DOHH2 (cell line): ENCODE measurements around the gene CORO6.

ENCODE experiments used
- H3F3A ChIP-seq: fragments of 200-600 bp; sonication (generic), shearing (Covaris generic); 2 replicates; pipeline ENCODE4 v1.6.0; 2016; ENCODE audit warnings: antibody characterized with exemption, mild to moderate bottlenecking; ENCODE audit not compliant: control insufficient read depth, insufficient read depth
- H3K27ac ChIP-seq: fragments of 200-600 bp; sonication (generic); 2 replicates; pipeline ENCODE4 v1.5.1; 2014; ENCODE audit warnings: low read depth, mild to moderate bottlenecking, low read length, moderate library complexity
- H3K27me3 ChIP-seq: fragments of 200-600 bp; sonication (generic); 2 replicates; pipeline ENCODE4 v1.6.1; 2014; ENCODE audit warnings: mild to moderate bottlenecking, low read length, mixed read lengths; ENCODE audit not compliant: control insufficient read depth
- H3K36me3 ChIP-seq: fragments of 200-600 bp; sonication (generic); 2 replicates; pipeline ENCODE4 v1.6.1; 2014; ENCODE audit warnings: mild to moderate bottlenecking, low read length, moderate library complexity, mixed read lengths; ENCODE audit not compliant: control insufficient read depth
- H3K4me1 ChIP-seq: fragments of 200-600 bp; sonication (generic); 2 replicates; pipeline ENCODE4 v1.6.1; 2014; ENCODE audit warnings: mild to moderate bottlenecking, low read length, mixed read lengths; ENCODE audit not compliant: control insufficient read depth
- H3K4me2 ChIP-seq: fragments of 200-600 bp; sonication (generic); 2 replicates; pipeline ENCODE4 v1.6.0; 2014; ENCODE audit warnings: mild to moderate bottlenecking, low read length, moderate library complexity
- H3K4me3 ChIP-seq: fragments of 200-600 bp; sonication (generic); 2 replicates; pipeline ENCODE4 v1.5.1; 2014; ENCODE audit warnings: mild to moderate bottlenecking, low read length, mixed read lengths
- H3K79me2 ChIP-seq: fragments of 200-600 bp; sonication (generic); 2 replicates; pipeline ENCODE4 v1.6.1; 2014; ENCODE audit warnings: mild to moderate bottlenecking, low read length, mixed read lengths; ENCODE audit not compliant: control insufficient read depth
- H3K9me2 ChIP-seq: fragments of 200-600 bp; sonication (generic); replicated peaks from 2 replicates; pipeline ENCODE4 v1.6.1; 2014; ENCODE audit warnings: mild to moderate bottlenecking, low read length, mixed read lengths; ENCODE audit not compliant: control insufficient read depth
- H3K9me3 ChIP-seq: fragments of 200-600 bp; sonication (generic); 2 replicates; pipeline ENCODE4 v1.6.1; 2014; ENCODE audit warnings: antibody characterized with exemption, low read length, mixed read lengths; ENCODE audit not compliant: control insufficient read depth, insufficient read depth
- H4K20me1 ChIP-seq: fragments of 200-600 bp; sonication (generic); 2 replicates; pipeline ENCODE4 v1.6.0; 2014; ENCODE audit warnings: low read depth, mild to moderate bottlenecking, antibody characterized with exemption, low read length, moderate library complexity; ENCODE audit not compliant: control insufficient read depth, insufficient read depth
- EZH2phosphoT487 ChIP-seq: fragments of 200-600 bp; sonication (generic); IDR thresholded peaks from 2 replicates; pipeline ENCODE4 v1.6.1; 2017; ENCODE audit warnings: borderline replicate concordance, mild to moderate bottlenecking, antibody characterized with exemption, low read length, moderate library complexity, mixed read lengths
- TF ChIP-seq, protein P1 (sequence below): fragments of 200-600 bp; sonication (generic); IDR thresholded peaks from one replicate; pipeline ENCODE4 v1.5.1; 2014; ENCODE audit warnings: antibody characterized with exemption, mild to moderate bottlenecking, low read depth, low read length; ENCODE audit not compliant: poor library complexity, severe bottlenecking

CORO6 gene

DNA sequence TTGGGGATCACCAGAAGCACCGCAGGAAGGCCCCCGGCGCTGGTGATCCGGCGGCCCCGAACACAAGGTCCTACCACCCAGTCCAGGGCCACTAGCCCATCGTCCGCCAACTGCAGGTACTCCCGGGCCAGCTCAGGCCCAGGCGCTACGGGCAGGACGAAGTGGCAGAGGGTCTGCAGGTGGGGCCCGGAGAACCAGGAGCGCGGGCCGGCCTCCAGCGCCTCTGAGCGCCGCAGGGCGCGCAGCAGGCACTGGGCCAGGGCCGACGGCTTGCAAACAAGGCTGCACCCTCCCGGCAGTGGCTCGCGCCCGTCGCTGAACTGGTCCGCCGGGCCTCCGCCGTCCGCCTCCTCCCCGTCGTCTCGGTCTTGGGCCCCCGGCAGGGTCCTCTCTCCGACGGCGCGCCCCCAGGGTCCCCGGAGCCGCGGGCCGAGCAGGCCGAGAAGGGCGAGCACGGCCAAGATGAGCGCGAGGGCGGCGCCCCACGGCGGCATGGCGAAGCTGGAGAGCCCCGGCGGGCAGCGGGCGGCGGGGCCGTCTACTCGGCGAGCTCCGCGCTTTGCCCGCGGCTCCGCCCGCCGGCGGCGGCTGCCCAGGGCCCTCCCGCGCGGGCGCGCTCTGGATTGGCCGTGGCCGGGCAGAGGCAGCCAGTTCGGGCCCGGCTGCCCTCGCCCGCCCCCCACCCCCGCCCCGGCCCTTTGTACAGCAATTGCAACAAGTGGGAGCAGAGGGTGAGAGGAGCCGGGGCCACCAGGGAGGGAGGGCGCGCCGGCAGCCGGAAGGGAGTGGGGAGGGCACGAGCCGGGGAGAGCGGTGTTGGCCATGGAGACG, 56.0 kb downstream of the CORO6 start, which contains the start of gene ABHD15:
TSS of gene ABHD15 (minus strand) at position 565 of the 831 bp plus-strand sequence. CDS start at position 494, 71 bp downstream.
- H3K27ac ChIP-seq = peak within 1 kb of the TSS; percentile 89

DNA sequence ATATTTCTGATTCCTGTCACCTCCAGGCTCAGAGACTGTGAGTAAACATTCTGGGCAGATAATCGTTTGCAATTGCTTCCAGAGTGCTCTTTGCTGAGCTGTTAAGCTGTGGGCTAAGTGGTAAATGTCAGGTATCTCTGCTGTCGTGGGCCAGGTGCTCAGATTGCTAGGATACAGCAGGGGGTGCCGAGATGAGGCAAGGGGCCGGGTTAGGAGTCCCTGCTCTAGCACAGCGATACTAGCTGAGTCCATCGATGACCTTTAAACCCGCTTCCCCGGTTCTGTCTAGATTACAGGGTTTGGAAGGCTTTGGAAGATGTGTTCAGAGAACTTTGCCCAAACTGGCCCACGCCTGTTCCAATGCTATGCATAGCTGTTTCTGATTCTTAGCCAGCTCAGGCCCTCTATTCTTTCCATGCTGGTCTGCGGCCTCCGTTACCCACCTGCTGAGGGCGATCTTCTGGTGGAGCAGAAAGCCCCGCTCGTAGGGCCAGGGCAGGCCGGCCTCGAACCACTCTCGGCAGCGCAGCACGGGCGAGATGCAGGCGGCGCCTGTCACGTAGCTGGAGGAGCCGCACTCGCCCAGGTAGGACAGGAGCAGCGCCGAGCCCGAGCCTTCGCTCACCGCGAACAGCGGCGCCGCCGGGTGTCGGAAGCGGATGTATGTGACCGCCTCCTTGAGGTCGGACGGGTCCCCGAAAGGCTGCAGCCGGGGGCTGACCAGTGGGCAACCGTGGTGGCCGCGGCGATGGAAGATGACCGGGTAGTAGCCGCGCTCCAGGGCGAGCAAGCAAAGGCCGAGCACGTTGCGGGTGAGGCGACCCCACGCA, 56.9 kb downstream of the CORO6 start:
- H3K9me2 ChIP-seq = no peaks in the 10 kb centered on the region
- peaks cover 25% of the 10 kb centered on the region for H3K36me3 ChIP-seq
- H3K79me2 ChIP-seq = peaks cover 34% of the 10 kb centered on the region
- H3K4me1 ChIP-seq = peaks cover 44% of the 10 kb centered on the region
- 0 out of 2 replicates have a peak, but pooled peaks cover 3% of the 10 kb centered on the region for H4K20me1 ChIP-seq
- no peaks in the 10 kb centered on the region for H3K9me3 ChIP-seq
- H3K27me3 ChIP-seq = no peaks in the 10 kb centered on the region
- TF ChIP-seq EZH2phosphoT487 = no peak
- TF ChIP-seq, protein P1, sequence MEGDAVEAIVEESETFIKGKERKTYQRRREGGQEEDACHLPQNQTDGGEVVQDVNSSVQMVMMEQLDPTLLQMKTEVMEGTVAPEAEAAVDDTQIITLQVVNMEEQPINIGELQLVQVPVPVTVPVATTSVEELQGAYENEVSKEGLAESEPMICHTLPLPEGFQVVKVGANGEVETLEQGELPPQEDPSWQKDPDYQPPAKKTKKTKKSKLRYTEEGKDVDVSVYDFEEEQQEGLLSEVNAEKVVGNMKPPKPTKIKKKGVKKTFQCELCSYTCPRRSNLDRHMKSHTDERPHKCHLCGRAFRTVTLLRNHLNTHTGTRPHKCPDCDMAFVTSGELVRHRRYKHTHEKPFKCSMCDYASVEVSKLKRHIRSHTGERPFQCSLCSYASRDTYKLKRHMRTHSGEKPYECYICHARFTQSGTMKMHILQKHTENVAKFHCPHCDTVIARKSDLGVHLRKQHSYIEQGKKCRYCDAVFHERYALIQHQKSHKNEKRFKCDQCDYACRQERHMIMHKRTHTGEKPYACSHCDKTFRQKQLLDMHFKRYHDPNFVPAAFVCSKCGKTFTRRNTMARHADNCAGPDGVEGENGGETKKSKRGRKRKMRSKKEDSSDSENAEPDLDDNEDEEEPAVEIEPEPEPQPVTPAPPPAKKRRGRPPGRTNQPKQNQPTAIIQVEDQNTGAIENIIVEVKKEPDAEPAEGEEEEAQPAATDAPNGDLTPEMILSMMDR = peak; percentile 54
- peak overlapping the region; percentile 53 for H3K27ac ChIP-seq
- H3K4me2 ChIP-seq = peak overlapping the region; percentile 88
- H3F3A ChIP-seq = peaks cover 11% of the 10 kb centered on the region
- H3K4me3 ChIP-seq = peak overlapping the region; percentile 91

More for the DNA sequence above, 56.0 kb downstream of the CORO6 start, which contains the start of gene ABHD15:
- Histone ChIP-seq H3K4me2 (peak within 1 kb of the TSS; percentile 88), H4K20me1 (no peaks in the 10 kb centered on the region), H3K36me3 (peaks cover 24% of the 10 kb centered on the region), H3K9me3 (no peaks in the 10 kb centered on the region), H3F3A (peaks cover 10% of the 10 kb centered on the region), H3K9me2 (no peaks in the 10 kb centered on the region), H3K4me3 (peak within 1 kb of the TSS; percentile 91), H3K4me1 (peaks cover 35% of the 10 kb centered on the region), H3K27me3 (no peaks in the 10 kb centered on the region), H3K79me2 (peaks cover 34% of the 10 kb centered on the region)
- TF ChIP-seq, protein P1 = no peak
- no peak for TF ChIP-seq EZH2phosphoT487
